A204.1 (cell line): Measurements from ENCODE around the gene GPC2.
A peak's percentile ranks its signal among the peaks of the same experiment; 100 is the strongest.
"Not testable (repeated sequence)": the region's sequence is repeated elsewhere in the genome, so short reads cannot be mapped to it uniquely, and the experiment has no call there.

Experiments used
- FAIRE-seq: peaks from 2 replicates; lab custom pipeline; 2012; peaks lifted over from hg19 to GRCh38; lab: Jason Lieb, UNC

The GPC2 gene

GRCh38 chr7:100148559-100149328 is 28.4 kb downstream of the GPC2 start, which contains the start of gene LAMTOR4:
LAMTOR4 (plus strand) TSS chr7:100148918; CDS start chr7:100148973, 55 bp downstream.
- peak; percentile 99 for FAIRE-seq

GRCh38 chr7:100148225-100148558 is 29.0 kb downstream of the GPC2 start:
- no peak for FAIRE-seq

GRCh38 chr7:100147278-100147677 is 29.9 kb downstream of the GPC2 start:
- FAIRE-seq, result no peak

GRCh38 chr7:100146350-100146749 is 30.8 kb downstream of the GPC2 start:
- FAIRE-seq, result not testable (repeated sequence)

- no peak for FAIRE-seq
These were observed 34.7 kb downstream of the GPC2 start for GRCh38 chr7:100142461-100142860.

GRCh38 chr7:100141555-100141949 is 35.6 kb downstream of the GPC2 start:
- FAIRE-seq, result no peak

- no peak for FAIRE-seq
These were observed 39.1 kb downstream of the GPC2 start for GRCh38 chr7:100137851-100138760.

- FAIRE-seq, result no peak
These were observed 44.5 kb downstream of the GPC2 start for GRCh38 chr7:100132697-100133151.

- FAIRE-seq, result no peak
These were observed 45.1 kb downstream of the GPC2 start for GRCh38 chr7:100132126-100132525.

GRCh38 chr7:100130608-100131453 is 46.4 kb downstream of the GPC2 start:
- FAIRE-seq, result no peak

GRCh38 chr7:100130220-100130607 is 47.0 kb downstream of the GPC2 start:
- not testable (repeated sequence) for FAIRE-seq

GRCh38 chr7:100128637-100128963 is 48.6 kb downstream of the GPC2 start:
- FAIRE-seq, result no peak

GRCh38 chr7:100127866-100128636 is 49.1 kb downstream of the GPC2 start:
- FAIRE-seq, result no peak

- no peak for FAIRE-seq
These were observed 50.0 kb downstream of the GPC2 start, which contains the start of gene MBLAC1 for GRCh38 chr7:100126931-100127865. MBLAC1 (plus strand) TSS chr7:100126967; CDS start chr7:100127396, 429 bp downstream.

GRCh38 chr7:100126239-100126930 is 50.8 kb downstream of the GPC2 start:
- FAIRE-seq, result no peak

- no peak for FAIRE-seq
These were observed 52.6 kb downstream of the GPC2 start for GRCh38 chr7:100124301-100125230.

- FAIRE-seq, result no peak
These were observed 54.6 kb downstream of the GPC2 start for GRCh38 chr7:100122568-100122967.

GRCh38 chr7:100122067-100122466 is 55.1 kb downstream of the GPC2 start:
- no peak for FAIRE-seq

GRCh38 chr7:100120733-100121036 is 56.5 kb downstream of the GPC2 start:
- no peak for FAIRE-seq
